ENCODE results near the gene ANKRD61.

The ANKRD61 gene

GRCh38 chr7:6032641-6033040 lies 1.5 kb downstream of the ANKRD61 start:
- no peak overlapping the region for H3K4me2 ChIP-seq (ENCODE audit: low read length)
- H3K9me3 ChIP-seq (ENCODE audit: control insufficient read depth, insufficient read depth, low read length), result no peaks in the 10 kb centered on the region
- H3K79me2 ChIP-seq (ENCODE audit: control insufficient read depth, low read length), result peaks cover 4% of the 10 kb centered on the region
- peaks cover 10% of the 10 kb centered on the region; the same call in 1 of the 2 replicates for H4K20me1 ChIP-seq (ENCODE audit: control insufficient read depth, insufficient read depth, low read depth, low read length)
- H3K9me2 ChIP-seq (replicated peaks; ENCODE audit: control insufficient read depth, low read length), result no peaks in the 10 kb centered on the region
- no peaks in the 10 kb centered on the region for H3K27me3 ChIP-seq (ENCODE audit: control insufficient read depth, low read length)
- no peak overlapping the region for H3K4me3 ChIP-seq (ENCODE audit: low read length)
- no peak overlapping the region for H3K27ac ChIP-seq (ENCODE audit: low read depth, low read length)
- H3K4me1 ChIP-seq (ENCODE audit: control insufficient read depth, low read length), result no peaks in the 10 kb centered on the region
- TF ChIP-seq CTCF (IDR thresholded peaks at IDR 0.05; ENCODE audit: low read depth, low read length, poor library complexity, severe bottlenecking) (no peak), EZH2phosphoT487 (IDR thresholded peaks at IDR 0.05; ENCODE audit: borderline replicate concordance, low read length) (no peak)
- peaks cover 87% of the 10 kb centered on the region for H3K36me3 ChIP-seq (ENCODE audit: control insufficient read depth, low read length)
- peaks cover 12% of the 10 kb centered on the region; the same call in 1 of the 2 replicates for H3F3A ChIP-seq (ENCODE audit: control insufficient read depth, insufficient read depth)

DNA sequence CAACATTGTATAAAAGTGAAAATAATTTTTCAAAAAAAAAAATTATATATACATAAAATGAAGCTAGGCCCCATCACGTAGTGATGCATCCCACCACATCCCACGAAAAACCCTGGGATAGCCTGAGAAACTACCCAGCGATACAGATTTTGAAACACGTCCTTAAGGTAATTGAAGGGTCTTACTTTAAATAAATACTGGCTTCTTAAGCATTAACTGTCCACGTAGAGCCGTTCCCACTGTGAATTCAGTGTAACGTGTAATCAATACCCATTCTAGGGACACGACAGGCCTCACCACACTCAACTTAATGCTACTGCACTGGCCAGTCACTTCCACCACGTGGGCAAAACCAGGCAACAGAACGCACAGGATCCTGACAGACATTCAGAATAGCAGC lies 4.0 kb downstream of the ANKRD61 start:
- Histone ChIP-seq H3K9me3 (ENCODE audit: control insufficient read depth, insufficient read depth, low read length) (no peaks in the 10 kb centered on the region), H3K9me2 (replicated peaks; ENCODE audit: control insufficient read depth, low read length) (no peaks in the 10 kb centered on the region), H3K36me3 (ENCODE audit: control insufficient read depth, low read length) (peaks cover 85% of the 10 kb centered on the region), H3K4me1 (ENCODE audit: control insufficient read depth, low read length) (no peaks in the 10 kb centered on the region), H3K4me3 (ENCODE audit: low read length) (no peak overlapping the region), H3F3A (ENCODE audit: control insufficient read depth, insufficient read depth) (peaks cover 2% of the 10 kb centered on the region; the same call in 1 of the 2 replicates), H3K27ac (ENCODE audit: low read depth, low read length) (no peak overlapping the region), H3K79me2 (ENCODE audit: control insufficient read depth, low read length) (peaks cover 4% of the 10 kb centered on the region), H3K4me2 (ENCODE audit: low read length) (no peak overlapping the region), H4K20me1 (ENCODE audit: control insufficient read depth, insufficient read depth, low read depth, low read length) (peaks cover 10% of the 10 kb centered on the region; the same call in 1 of the 2 replicates), H3K27me3 (ENCODE audit: control insufficient read depth, low read length) (no peaks in the 10 kb centered on the region)
- TF ChIP-seq CTCF (IDR thresholded peaks at IDR 0.05; ENCODE audit: low read depth, low read length, poor library complexity, severe bottlenecking) (no peak), EZH2phosphoT487 (IDR thresholded peaks at IDR 0.05; ENCODE audit: borderline replicate concordance, low read length) (no peak)

- no peak overlapping the region for H3K27ac ChIP-seq (ENCODE audit: low read depth, low read length)
- H3K9me2 ChIP-seq (replicated peaks; ENCODE audit: control insufficient read depth, low read length), result no peaks in the 10 kb centered on the region
- H3K9me3 ChIP-seq (ENCODE audit: control insufficient read depth, insufficient read depth, low read length), result no peaks in the 10 kb centered on the region
- TF ChIP-seq CTCF (IDR thresholded peaks at IDR 0.05; ENCODE audit: low read depth, low read length, poor library complexity, severe bottlenecking) (no peak), EZH2phosphoT487 (IDR thresholded peaks at IDR 0.05; ENCODE audit: borderline replicate concordance, low read length) (no peak)
- no peaks in the 10 kb centered on the region for H3K27me3 ChIP-seq (ENCODE audit: control insufficient read depth, low read length)
- peaks cover 2% of the 10 kb centered on the region; the same call in 1 of the 2 replicates for H3F3A ChIP-seq (ENCODE audit: control insufficient read depth, insufficient read depth)
- no peak overlapping the region for H3K4me2 ChIP-seq (ENCODE audit: low read length)
- peaks cover 87% of the 10 kb centered on the region for H3K36me3 ChIP-seq (ENCODE audit: control insufficient read depth, low read length)
- no peak overlapping the region for H3K4me3 ChIP-seq (ENCODE audit: low read length)
- H3K4me1 ChIP-seq (ENCODE audit: control insufficient read depth, low read length), result no peaks in the 10 kb centered on the region
- peaks cover 4% of the 10 kb centered on the region for H3K79me2 ChIP-seq (ENCODE audit: control insufficient read depth, low read length)
- H4K20me1 ChIP-seq (ENCODE audit: control insufficient read depth, insufficient read depth, low read depth, low read length), result peaks cover 10% of the 10 kb centered on the region; the same call in 1 of the 2 replicates
These were observed 4.5 kb downstream of the ANKRD61 start for GRCh38 chr7:6035686-6036085.

Measured in DOHH2 (cell line).